IPS DF 4.7 (cell line): ENCODE results near the gene FARP2.
"Not testable (repeated sequence)": the region's sequence is repeated elsewhere in the genome, so short reads cannot be mapped to it uniquely, and the experiment has no call there.

Experiments used
- DNase-seq: peaks from one replicate; pipeline ENCODE4 v3.0.0-alpha.2; 2013; ENCODE audit warnings: low spot score; ENCODE audit errors: extremely low read depth

Gene FARP2

DNA sequence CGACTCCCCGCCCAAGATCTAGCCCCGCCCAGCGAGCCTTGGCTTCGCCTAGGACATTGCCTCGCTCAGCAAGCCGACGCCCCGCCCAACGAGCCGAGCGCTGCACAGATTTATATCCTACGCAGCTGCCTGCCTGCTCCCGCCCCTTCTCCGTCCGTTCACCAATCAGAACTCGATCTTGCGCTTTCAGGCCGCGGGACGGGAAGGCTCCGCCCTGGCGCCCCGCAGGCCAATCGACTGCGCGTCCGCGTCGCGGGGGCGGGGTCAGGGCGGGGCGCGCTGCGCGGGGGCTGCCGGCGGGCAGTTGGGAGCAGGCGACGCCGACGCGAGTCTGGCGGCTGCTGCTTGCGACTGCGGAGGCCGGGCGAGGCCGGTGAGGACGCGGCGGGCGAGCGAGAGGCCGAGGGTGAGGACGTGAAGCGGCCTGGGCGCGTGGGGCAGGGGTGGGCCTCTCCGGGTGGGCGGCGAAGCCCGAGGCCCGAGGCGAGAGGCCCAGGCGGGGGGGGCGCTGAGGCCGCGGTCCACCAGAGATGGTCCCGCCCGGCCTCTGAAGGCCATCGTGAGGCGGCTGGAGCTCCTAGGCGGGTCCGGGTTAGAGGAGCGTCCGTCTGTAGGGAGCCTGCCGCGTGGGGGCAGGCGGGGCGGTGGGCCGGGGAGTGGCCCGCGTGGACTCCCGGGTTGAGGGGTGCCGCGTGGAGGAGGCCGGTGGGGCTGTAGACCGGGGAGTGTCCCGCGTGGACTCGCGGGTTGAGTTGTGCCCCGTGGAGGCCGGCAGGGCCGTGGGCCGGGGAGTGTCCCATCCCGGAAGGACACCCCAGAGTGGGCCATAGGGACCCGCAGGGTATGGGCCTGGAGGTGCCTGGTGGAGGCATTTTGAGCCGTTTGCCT lies at the start of gene FARP2:
Gene FARP2, plus strand, starts transcription at position 303 of the 888 bp plus-strand sequence. CDS start 16,823 bp downstream, outside the sequence.
- peak; percentile 51 for DNase-seq

GRCh38 chr2:241307055-241307454 lies 49.0 kb upstream of the FARP2 start:
- DNase-seq: no peak

DNA sequence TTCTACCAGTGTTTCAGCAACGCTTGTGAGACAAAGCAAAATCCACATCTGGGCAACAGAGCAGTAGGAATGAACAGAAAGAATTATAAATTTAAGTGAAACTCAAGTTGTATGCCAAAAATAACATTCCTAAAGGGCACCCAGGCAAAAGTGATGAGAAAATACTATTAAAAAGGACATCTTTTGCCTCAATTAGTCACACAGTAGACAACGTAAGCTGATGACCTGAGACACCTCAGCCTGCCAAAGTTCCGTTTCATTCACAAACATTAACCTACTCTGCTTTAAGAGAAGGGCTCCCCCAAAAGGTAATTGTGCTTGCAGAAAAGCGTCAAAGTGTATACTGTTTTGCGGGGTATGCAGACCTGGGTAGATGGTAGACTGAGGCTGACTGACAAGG lies 47.8 kb upstream of the FARP2 start:
- DNase-seq: no peak

DNA sequence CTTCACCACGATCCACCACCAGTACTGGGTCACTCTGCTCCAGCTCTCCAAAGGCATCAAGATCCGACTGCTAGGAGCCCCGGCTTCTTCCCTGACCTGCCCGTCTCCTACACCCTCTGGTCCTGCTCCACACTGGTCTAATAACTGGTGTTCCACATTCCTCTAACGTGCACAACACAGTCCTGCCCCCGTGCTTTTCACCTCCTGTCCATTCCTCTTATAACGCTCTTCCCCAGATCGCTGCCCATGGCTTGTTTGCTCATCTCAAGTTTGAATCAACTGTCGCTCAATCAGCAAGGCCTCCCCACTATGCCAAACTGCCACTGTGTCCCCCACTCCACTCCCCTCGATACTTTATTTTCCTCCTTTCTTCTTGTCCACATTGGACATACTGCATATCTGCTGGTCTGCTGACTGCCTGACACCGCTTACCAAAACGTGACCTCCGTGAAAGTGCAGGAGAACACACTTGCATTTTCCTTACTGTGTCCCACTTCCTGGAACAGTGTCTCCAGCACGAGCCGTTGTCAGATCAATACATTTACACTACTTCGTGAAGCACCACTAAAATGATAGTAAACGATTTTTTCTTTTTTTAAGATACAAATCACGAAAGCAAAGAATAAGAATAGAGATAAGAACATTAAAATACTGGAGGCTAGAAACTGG lies 47.1 kb upstream of the FARP2 start:
- DNase-seq: no peak

DNA sequence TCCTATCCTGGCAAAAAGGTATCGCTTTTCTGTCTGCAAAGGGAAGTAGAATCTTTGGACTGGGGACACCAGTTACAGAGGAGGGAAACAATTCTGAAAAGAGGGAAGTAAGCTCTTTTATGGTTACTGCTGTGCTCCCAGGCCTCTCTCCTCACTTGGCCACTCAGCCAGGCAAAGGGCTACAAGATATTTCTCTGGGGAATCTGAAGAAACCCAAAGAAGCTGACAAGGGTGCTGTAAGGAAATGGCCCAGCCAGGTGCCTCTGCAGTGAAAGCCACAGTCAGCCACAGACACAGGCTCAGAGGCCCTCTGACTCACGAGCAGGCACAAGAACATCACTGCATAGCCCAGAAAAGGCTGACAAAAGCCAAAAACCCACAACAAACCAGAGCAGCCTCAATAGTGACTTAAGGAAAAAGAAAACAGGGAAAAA lies 46.4 kb upstream of the FARP2 start:
- no peak for DNase-seq

- DNase-seq: no peak
Observed at GRCh38 chr2:241310917-241311566, 45.0 kb upstream of the FARP2 start.

- DNase-seq: no peak
Observed at GRCh38 chr2:241312082-241312481, 44.0 kb upstream of the FARP2 start.

DNA sequence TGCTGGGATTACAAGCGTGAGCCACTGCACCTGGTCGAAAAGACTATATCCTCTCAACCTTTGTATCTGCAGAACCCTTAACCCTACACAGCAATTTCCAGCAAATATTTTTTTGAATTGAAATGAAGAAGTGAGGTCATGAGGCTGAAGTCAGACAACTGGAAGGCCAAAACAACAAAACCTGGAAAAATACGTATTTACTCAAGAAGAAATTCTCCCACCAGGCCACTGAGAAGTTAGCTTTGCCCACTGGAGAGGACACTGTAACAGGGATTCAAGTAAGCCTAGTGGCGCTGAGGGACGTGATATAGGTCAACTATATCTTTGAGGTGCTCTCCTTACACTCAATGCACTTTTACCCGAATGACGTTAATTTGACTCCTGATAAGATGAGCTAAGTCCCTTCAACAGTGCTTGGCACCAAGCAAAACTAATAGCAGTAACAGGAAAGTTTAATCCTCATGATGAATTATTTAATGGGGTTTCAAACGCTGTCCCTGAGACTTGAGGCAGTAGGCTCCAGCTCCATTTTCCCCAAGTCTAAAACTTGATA lies 42.5 kb upstream of the FARP2 start:
- DNase-seq: no peak

- no peak for DNase-seq
Observed at GRCh38 chr2:241314226-241315092, 41.6 kb upstream of the FARP2 start.

GRCh38 chr2:241315093-241315878 lies 40.8 kb upstream of the FARP2 start, which contains the start of gene HDLBP:
HDLBP (minus strand) TSS chr2:241315672; CDS start chr2:241266869, 48,803 bp downstream.
- DNase-seq: peak; percentile 94

- no peak for DNase-seq
Observed at GRCh38 chr2:241315879-241316631, 40.0 kb upstream of the FARP2 start, which contains the start of gene SEPTIN2. SEPTIN2 (plus strand) TSS chr2:241315925; CDS start chr2:241324233, 8,308 bp downstream.

DNA sequence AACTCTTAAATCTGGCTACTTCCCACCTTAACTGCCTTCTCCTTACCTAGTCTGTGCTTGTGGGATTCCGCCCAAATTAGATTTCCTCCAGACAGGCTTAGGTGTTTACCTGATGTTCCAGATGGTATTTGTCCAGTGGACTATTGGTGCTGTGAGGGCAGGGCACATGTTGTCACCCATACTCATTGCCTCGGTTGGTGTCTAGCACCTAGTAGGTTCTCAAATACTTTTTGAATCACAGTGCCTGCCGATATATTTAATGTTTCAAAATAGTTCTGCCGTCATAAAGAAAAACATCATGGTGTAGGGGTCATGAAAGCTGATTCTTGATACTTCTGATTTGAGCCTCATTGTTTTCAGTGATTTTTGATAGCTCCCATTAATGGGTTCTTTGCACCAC lies 39.3 kb upstream of the FARP2 start:
- DNase-seq: no peak

- no peak for DNase-seq
Observed at GRCh38 chr2:241317391-241317790, 38.7 kb upstream of the FARP2 start.

DNA sequence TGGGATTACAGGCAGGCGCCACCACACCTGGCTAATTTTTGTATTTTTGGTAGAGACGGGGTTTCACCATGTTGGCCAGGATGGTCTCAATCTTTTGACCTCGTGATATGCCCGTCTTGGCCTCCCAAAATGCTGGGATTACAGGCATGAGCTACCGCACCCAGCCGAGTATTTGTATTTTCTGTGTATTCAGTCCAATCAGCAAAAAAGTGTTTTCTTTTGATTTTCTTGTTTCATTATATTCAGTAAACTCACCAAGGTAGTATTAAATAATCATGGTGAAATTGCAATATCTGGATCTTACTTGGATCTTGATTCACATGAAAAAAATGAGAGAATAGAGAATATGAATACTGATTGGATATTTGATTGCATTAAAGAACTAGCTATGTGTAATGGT lies 37.3 kb upstream of the FARP2 start:
- DNase-seq: not testable (repeated sequence)

GRCh38 chr2:241320394-241320793 lies 35.7 kb upstream of the FARP2 start:
- no peak for DNase-seq

DNA sequence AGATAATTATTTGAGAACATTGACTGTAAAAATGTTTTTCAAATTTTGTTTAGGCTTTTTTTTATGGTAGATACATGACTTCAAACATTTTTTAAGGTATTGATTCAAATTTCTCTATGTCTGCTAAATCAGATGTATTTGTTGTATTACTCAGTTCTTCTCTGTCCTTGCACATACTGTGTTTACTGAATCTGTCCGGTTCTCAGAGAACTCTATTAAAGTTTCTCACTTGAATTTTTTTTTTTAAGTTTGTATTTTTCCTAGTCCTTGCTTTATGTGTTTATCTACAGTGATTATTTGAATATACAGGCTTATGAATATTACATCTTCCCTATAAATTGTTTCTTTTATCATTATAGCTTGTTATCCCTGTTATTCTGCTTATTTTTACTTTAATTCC lies 35.1 kb upstream of the FARP2 start:
- DNase-seq: no peak

GRCh38 chr2:241321886-241322285 lies 34.2 kb upstream of the FARP2 start:
- DNase-seq: no peak

- no peak for DNase-seq
Observed at GRCh38 chr2:241323778-241324177, 32.3 kb upstream of the FARP2 start.

GRCh38 chr2:241324775-241325174 lies 31.3 kb upstream of the FARP2 start:
- no peak for DNase-seq
